IMR-90 (cell line): ENCODE results near the gene HTRA2. TPM values are rescaled to one million over a fixed set of nuclear protein-coding genes. Genes with fewer than 3 reads are reported as not detected.

ENCODE experiments used
- ATAC-seq: fragments of 200-7000 bp; cut with Tn5 transposase; 2 replicates; pipeline ENCODE4 v1.9.1; 2020; ENCODE audit warnings: low read depth, mild to moderate bottlenecking, moderate library complexity
- BruUV-seq: library from RNA; stranded (reverse); fragments of 400-500 nt; replicated peaks from 2 replicates; lab custom pipeline; 2021; lab: Mats Ljungman, UMichigan
- CTCF ChIA-PET: fragments of 300-600 bp; formaldehyde crosslinking; extraction: SDS; loops from one replicate; lab custom pipeline; 2021; ENCODE audit warnings: antibody characterized with exemption; lab: Yijun Ruan, JAX
- POLR2A ChIA-PET: fragments of 300-600 bp; sonication (Branson Sonifier 250); formaldehyde crosslinking; loops from one replicate; lab custom pipeline; 2022; ENCODE audit warnings: antibody characterized with exemption; ENCODE audit not compliant: unreplicated experiment; lab: Charles Lee
- DNase-seq: peaks from one replicate; pipeline ENCODE4 v3.0.0; 2013
- H2AFZ ChIP-seq: replicated peaks from 2 replicates; pipeline ENCODE3; 2013; ENCODE audit warnings: low read length, mild to moderate bottlenecking; ENCODE audit not compliant: poor library complexity
- H2AK5ac ChIP-seq: 2 replicates; pipeline ENCODE4 v1.6.1; 2013; ENCODE audit warnings: low read depth, low read length, inconsistent platforms
- H2AK9ac ChIP-seq: replicated peaks from 2 replicates; pipeline ENCODE3; 2013; ENCODE audit warnings: mild to moderate bottlenecking, low read depth, low read length, moderate library complexity; ENCODE audit not compliant: poor library complexity
- H2BK120ac ChIP-seq: 2 replicates; pipeline ENCODE4 v1.6.1; 2013; ENCODE audit warnings: low read depth, low read length, inconsistent platforms
- H2BK15ac ChIP-seq: 3 replicates; pipeline ENCODE4 v1.6.1; 2013; ENCODE audit warnings: low read depth, low read length, inconsistent platforms
- H2BK20ac ChIP-seq: 2 replicates; pipeline ENCODE4 v1.6.1; 2013; ENCODE audit warnings: low read depth, mild to moderate bottlenecking, inconsistent platforms, low read length, moderate library complexity
- H2BK5ac ChIP-seq: 2 replicates; pipeline ENCODE4 v1.6.1; 2013; ENCODE audit warnings: mild to moderate bottlenecking, low read depth, low read length, inconsistent platforms; ENCODE audit not compliant: poor library complexity, severe bottlenecking
- H3K14ac ChIP-seq: replicated peaks from 2 replicates; pipeline ENCODE4 v1.6.1; 2013; ENCODE audit warnings: low read depth, low read length, inconsistent platforms
- H3K18ac ChIP-seq: 2 replicates; pipeline ENCODE4 v1.6.1; 2013; ENCODE audit warnings: low read depth, low read length, control low read depth
- H3K23ac ChIP-seq: 2 replicates; pipeline ENCODE4 v1.6.1; 2013; ENCODE audit warnings: low read depth, low read length, inconsistent platforms
- H3K27ac ChIP-seq: 2 replicates; pipeline ENCODE4 v1.5.1; 2013; ENCODE audit warnings: mild to moderate bottlenecking, control low read depth, low read length; ENCODE audit not compliant: insufficient read depth
- H3K27me3 ChIP-seq: 2 replicates; pipeline ENCODE4 v1.6.1; 2013; ENCODE audit warnings: low read length; ENCODE audit not compliant: control insufficient read depth, insufficient read depth
- H3K36me3 ChIP-seq: 2 replicates; pipeline ENCODE4 v1.6.1; 2013; ENCODE audit warnings: low read length, mixed read lengths; ENCODE audit not compliant: control insufficient read depth, insufficient read depth
- H3K4ac ChIP-seq: 2 replicates; pipeline ENCODE4 v1.6.1; 2013; ENCODE audit warnings: low read depth, low read length, inconsistent platforms
- H3K4me1 ChIP-seq: 2 replicates; pipeline ENCODE4 v1.6.1; 2013; ENCODE audit warnings: low read length, mixed read lengths; ENCODE audit not compliant: control insufficient read depth, insufficient read depth
- H3K4me2 ChIP-seq: 2 replicates; pipeline ENCODE4 v1.6.1; 2013; ENCODE audit warnings: low read depth, mild to moderate bottlenecking, control low read depth, low read length, moderate library complexity
- H3K4me3 ChIP-seq: 2 replicates; pipeline ENCODE4 v1.5.1; 2013; ENCODE audit warnings: low read depth, mild to moderate bottlenecking, control low read depth, low read length, moderate library complexity; ENCODE audit not compliant: insufficient read depth
- H3K56ac ChIP-seq: 2 replicates; pipeline ENCODE4 v1.6.1; 2013; ENCODE audit warnings: low read length, inconsistent platforms; ENCODE audit not compliant: insufficient read depth; ENCODE audit errors: extremely low read depth
- H3K79me1 ChIP-seq, 2 experiments: 2 replicates each; pipeline ENCODE4 v1.6.1; 2013; ENCODE audit warnings: low read length in 2 of 2, inconsistent platforms in 1 of 2, low read depth in 1 of 2
- H3K9ac ChIP-seq: 2 replicates; pipeline ENCODE4 v1.6.1; 2013; ENCODE audit warnings: low read depth, low read length, control low read depth
- H3K9me1 ChIP-seq: 2 replicates; pipeline ENCODE4 v1.6.1; 2013; ENCODE audit warnings: low read length, inconsistent platforms; ENCODE audit not compliant: insufficient read depth
- H3K9me3 ChIP-seq: 2 replicates; pipeline ENCODE4 v1.6.1; 2013; ENCODE audit warnings: low read length; ENCODE audit not compliant: control insufficient read depth, insufficient read depth
- H4K20me1 ChIP-seq: 2 replicates; pipeline ENCODE4 v1.6.1; 2013; ENCODE audit warnings: low read length, inconsistent platforms; ENCODE audit not compliant: insufficient read depth
- H4K5ac ChIP-seq: 2 replicates; pipeline ENCODE4 v1.6.1; 2013; ENCODE audit warnings: mild to moderate bottlenecking, low read depth, low read length, control low read depth
- H4K8ac ChIP-seq, 2 experiments: 2 replicates each; pipeline ENCODE4 v1.6.1; 2013; ENCODE audit warnings: low read depth in 2 of 2, low read length in 2 of 2, control low read depth in 1 of 2, inconsistent platforms in 1 of 2
- H4K91ac ChIP-seq: 2 replicates; pipeline ENCODE4 v1.6.1; 2013; ENCODE audit warnings: low read depth, low read length, inconsistent platforms; ENCODE audit not compliant: insufficient read depth
- BHLHE40 ChIP-seq: fragments of 150-350 bp; IDR thresholded peaks from 2 replicates; pipeline ENCODE4 v1.6.1; 2016; ENCODE audit warnings: mild to moderate bottlenecking, low read depth, low read length
- CHD1 ChIP-seq: IDR thresholded peaks from 2 replicates; pipeline ENCODE4 v1.6.1; 2012; ENCODE audit warnings: low read depth, low read length, improper control_type of control experiment
- CTCF ChIP-seq: conservative IDR thresholded peaks from 2 replicates; pipeline ENCODE4 v1.5.1; 2012; ENCODE audit warnings: mild to moderate bottlenecking, low read depth, low read length, improper control_type of control experiment
- ELK1 ChIP-seq: fragments of 150-350 bp; IDR thresholded peaks from 2 replicates; pipeline ENCODE4 v1.6.1; 2016; ENCODE audit warnings: low read depth, mild to moderate bottlenecking, low read length, moderate library complexity, borderline replicate concordance
- FOS ChIP-seq: fragments of 150-350 bp; IDR thresholded peaks from 2 replicates; pipeline ENCODE4 v1.6.1; 2016; ENCODE audit warnings: low read depth, low read length
- MAFK ChIP-seq: IDR thresholded peaks from 2 replicates; pipeline ENCODE4 v1.6.1; 2012; ENCODE audit warnings: low read depth, low read length, improper control_type of control experiment
- MXI1 ChIP-seq: IDR thresholded peaks from 2 replicates; pipeline ENCODE4 v1.6.1; 2012; ENCODE audit warnings: low read depth, mild to moderate bottlenecking, low read length, moderate library complexity, borderline replicate concordance
- NFE2L2 ChIP-seq: fragments of 150-350 bp; IDR thresholded peaks from 2 replicates; pipeline ENCODE4 v1.6.1; 2016; ENCODE audit warnings: low read depth, mild to moderate bottlenecking, low read length
- POLR2A ChIP-seq: IDR thresholded peaks from 2 replicates; pipeline ENCODE4 v1.6.1; 2012; ENCODE audit warnings: mild to moderate bottlenecking, low read depth, low read length
- RCOR1 ChIP-seq: IDR thresholded peaks from 2 replicates; pipeline ENCODE4 v1.6.1; 2012; ENCODE audit warnings: mild to moderate bottlenecking, low read length, improper control_type of control experiment; ENCODE audit not compliant: insufficient replicate concordance
- RFX5 ChIP-seq: IDR thresholded peaks from 2 replicates; pipeline ENCODE4 v1.8.0; 2012; ENCODE audit warnings: low read depth, mild to moderate bottlenecking, low read length, moderate library complexity
- SMC3 ChIP-seq: fragments of 150-350 bp; IDR thresholded peaks from 2 replicates; pipeline ENCODE4 v1.6.1; 2016; ENCODE audit warnings: low read depth, mild to moderate bottlenecking, antibody characterized with exemption, low read length, moderate library complexity
- WGBS, 2 experiments: methylation state at CpG; one replicate each; pipeline versions ENCODE4 v1.1.5 to v1.1.7; 2013; ENCODE audit warnings: missing lambda C conversion rate in 2 of 2; ENCODE audit not compliant: insufficient read length in 1 of 2; ENCODE audit errors: extremely low coverage in 2 of 2; 5-methylcytosine and 5-hydroxymethylcytosine counted together
- dilution Hi-C: fragments of 300-500 bp; cut with HindIII; formaldehyde crosslinking; loops from one replicate; pipeline ENCODE4 v1.14.3; 2018; ENCODE audit warnings: low sequenced_read_pairs; ENCODE audit not compliant: unreplicated experiment
- in situ Hi-C: fragments of 300-500 bp; cut with MboI; formaldehyde crosslinking; loops from 3 replicates; pipeline ENCODE4 v1.14.3; 2019; ENCODE audit warnings: low sequenced_read_pairs, inconsistent platforms, mixed read lengths
- intact Hi-C: fragments of 100-400 bp; cut with micrococcal nuclease; formaldehyde crosslinking; loops from 2 replicates; pipeline ENCODE4 v1.10.0; 2022
- polyA plus RNA-seq, 3 experiments: library from polyadenylated mRNA; depleted of rRNA; stranded (reverse); fragments of >200 nt; gene quantifications; 2 replicates each; pipeline ENCODE4 v1.2.3, GENCODE V29; 2012; ENCODE audit warnings: low replicate concordance in 1 of 3
- total RNA-seq: library from RNA; depleted of rRNA; stranded (reverse); fragments of >200 nt; gene quantifications from 2 replicates; pipeline ENCODE4 v1.2.3, GENCODE V29; 2012

HTRA2 gene
- total and polyA plus RNA-seq, 2 of the 4 experiments (the other 2 are of a cell fraction), result 23.6 to 28.1 TPM

GRCh38 chr2:74502147-74502719 is 27.5 kb upstream of the HTRA2 start (continued):
- TF ChIP-seq RFX5 (no peak), NFE2L2 (no peak)

- Histone ChIP-seq H3K36me3 (peaks cover 16% of the 10 kb centered on the region), H4K20me1 (no peaks in the 10 kb centered on the region), H2BK15ac (peak overlapping the region; percentile 66; the same call in 1 of the 3 replicates), H3K4me1 (peaks cover 23% of the 10 kb centered on the region), H3K9me3 (no peaks in the 10 kb centered on the region), H3K9me1 (peaks cover 9% of the 10 kb centered on the region), H2BK5ac (peak overlapping the region; percentile 27), H4K8ac (peak overlapping the region; percentile 91 to 94), H3K4ac (peak overlapping the region; percentile 94), H3K56ac (peak overlapping the region; percentile 76; the same call in 1 of the 2 replicates), H2BK120ac (peak overlapping the region; percentile 78), H2AK9ac (peak overlapping the region; percentile 90), H4K91ac (peak overlapping the region; percentile 92), H3K14ac (peak overlapping the region; percentile 98), H3K4me3 (peak overlapping the region; percentile 43), H2AK5ac (peak overlapping the region; percentile 96), H3K27ac (peak overlapping the region; percentile 67), H3K18ac (peak overlapping the region; percentile 41; the same call in 1 of the 2 replicates), H2BK20ac (peak overlapping the region; percentile 43; the same call in 1 of the 2 replicates), H3K79me1 (peaks cover 12 to 40% of the 10 kb centered on the region in 2 experiments), H3K9ac (peak overlapping the region; percentile 39), H4K5ac (peak overlapping the region; percentile 87), H3K4me2 (peak overlapping the region; percentile 67), H3K27me3 (peaks cover 32% of the 10 kb centered on the region), H2AFZ (peak overlapping the region; percentile 97), H3K23ac (peak overlapping the region; percentile 74; the same call in 1 of the 2 replicates)
- ATAC-seq (peak; percentile 60), DNase-seq (peak; percentile 84)
- WGBS, 2 experiments, result 2% methylated on average over 22 of the region's 67 CpGs; no CpG with 5 or more reads in 1 of the 2 experiments
- ChIA-PET POLR2A (interaction anchor here (1.4 kb wide), 1 partner anchor 20 kb away, joined by 3 read pairs; the partner anchor contains the start of genes CCDC142 and TTC31), CTCF (interaction anchor here (0.9 kb wide), 1 partner anchor 82 kb away, joined by 3 read pairs; no protein-coding TSS in a partner anchor)
- intact Hi-C loops (no loop called here), in situ Hi-C loops (no loop called here), dilution Hi-C loops (no loop called here)
- no TSS peak for BruUV-seq
- TF ChIP-seq BHLHE40 (peak; percentile 96), FOS (peak; percentile 65), CTCF (peak; percentile 20; the same call in 1 of the 2 replicates), MAFK (no peak), SMC3 (no peak), MXI1 (no peak), POLR2A (peak; percentile 43; the same call in 1 of the 2 replicates), ELK1 (no peak), NFE2L2 (no peak), RCOR1 (no peak), CHD1 (no peak)
These were observed 26.8 kb upstream of the HTRA2 start for GRCh38 chr2:74502720-74503505.
